ENCODE data around the gene ARL16.

The ARL16 gene

GRCh38 chr17:81686614-81687013, 3.0 kb upstream of the ARL16 start:
- no peak overlapping the region for H3K18ac ChIP-seq (ENCODE audit: low read length)
- H3K4ac ChIP-seq (ENCODE audit: low read depth, low read length), result no peak overlapping the region
- H2AK5ac ChIP-seq (ENCODE audit: low read length), result no peak overlapping the region
- H3K36me3 ChIP-seq (ENCODE audit: control insufficient read depth, insufficient read depth, low read length), result peaks cover 7% of the 10 kb centered on the region
- H3K23ac ChIP-seq (ENCODE audit: low read length), result no peak overlapping the region
- H3K79me1 ChIP-seq (ENCODE audit: low read length), result peaks cover 18% of the 10 kb centered on the region
- no peak for DNase-seq
- H3K27me3 ChIP-seq (ENCODE audit: insufficient read depth, low read length, poor library complexity), result no peaks in the 10 kb centered on the region
- no peak overlapping the region for H4K8ac ChIP-seq (ENCODE audit: low read depth, low read length)
- no peak overlapping the region for H2BK5ac ChIP-seq (ENCODE audit: low read length)
- no peak overlapping the region for H4K5ac ChIP-seq (ENCODE audit: low read length)
- H3K4me3 ChIP-seq (ENCODE audit: low read length), result no peak overlapping the region
- no peak overlapping the region for H3K4me2 ChIP-seq (ENCODE audit: low read length)
- H3K56ac ChIP-seq (ENCODE audit: low read length), result no peak overlapping the region
- H2BK15ac ChIP-seq (replicated peaks; ENCODE audit: low read depth), result no peak overlapping the region
- no peak overlapping the region for H3K27ac ChIP-seq (ENCODE audit: low read depth, low read length)
- peaks cover 32% of the 10 kb centered on the region for H3K79me2 ChIP-seq (ENCODE audit: control insufficient read depth, insufficient read depth, low read length)
- H3K4me1 ChIP-seq (ENCODE audit: control insufficient read depth, low read depth, low read length), result peaks cover 3% of the 10 kb centered on the region
- no peak overlapping the region for H3K9ac ChIP-seq (ENCODE audit: low read length)
- no peak overlapping the region for H2BK120ac ChIP-seq (ENCODE audit: low read depth, low read length)
- no CpG with 5 or more reads among the region's 20 CpGs for WGBS (ENCODE audit: extremely low coverage, insufficient coverage, low lambda C conversion rate)

- peaks cover 18% of the 10 kb centered on the region for H3K79me1 ChIP-seq (ENCODE audit: low read length)
- H3K4me3 ChIP-seq (ENCODE audit: low read length), result no peak overlapping the region
- no peak overlapping the region for H2BK120ac ChIP-seq (ENCODE audit: low read depth, low read length)
- no peak overlapping the region for H3K4me2 ChIP-seq (ENCODE audit: low read length)
- H2AK5ac ChIP-seq (ENCODE audit: low read length), result no peak overlapping the region
- no peak overlapping the region for H4K8ac ChIP-seq (ENCODE audit: low read depth, low read length)
- H3K36me3 ChIP-seq (ENCODE audit: control insufficient read depth, insufficient read depth, low read length), result peaks cover 6% of the 10 kb centered on the region
- H2BK15ac ChIP-seq (replicated peaks; ENCODE audit: low read depth), result no peak overlapping the region
- no peak overlapping the region for H3K18ac ChIP-seq (ENCODE audit: low read length)
- H3K79me2 ChIP-seq (ENCODE audit: control insufficient read depth, insufficient read depth, low read length), result peaks cover 33% of the 10 kb centered on the region
- peak overlapping the region; percentile 87 for H3K9ac ChIP-seq (ENCODE audit: low read length)
- H2BK5ac ChIP-seq (ENCODE audit: low read length), result no peak overlapping the region
- H3K27me3 ChIP-seq (ENCODE audit: insufficient read depth, low read length, poor library complexity), result no peaks in the 10 kb centered on the region
- no CpG with 5 or more reads among the region's 12 CpGs for WGBS (ENCODE audit: extremely low coverage, insufficient coverage, low lambda C conversion rate)
- no peak overlapping the region for H3K23ac ChIP-seq (ENCODE audit: low read length)
- no peak overlapping the region for H3K4ac ChIP-seq (ENCODE audit: low read depth, low read length)
- H4K5ac ChIP-seq (ENCODE audit: low read length), result no peak overlapping the region
- peaks cover 3% of the 10 kb centered on the region for H3K4me1 ChIP-seq (ENCODE audit: control insufficient read depth, low read depth, low read length)
- H3K56ac ChIP-seq (ENCODE audit: low read length), result peak overlapping the region; percentile 92
- H3K27ac ChIP-seq (ENCODE audit: low read depth, low read length), result no peak overlapping the region
- no peak for DNase-seq
Observed at GRCh38 chr17:81685108-81685507, 1.5 kb upstream of the ARL16 start.

GRCh38 chr17:81684442-81684911, 880 bp upstream of the ARL16 start:
- H2AK5ac ChIP-seq (ENCODE audit: low read length), result no peak overlapping the region
- H3K9ac ChIP-seq (ENCODE audit: low read length), result peak overlapping the region; percentile 87
- no peak overlapping the region for H2BK5ac ChIP-seq (ENCODE audit: low read length)
- no peak overlapping the region for H3K23ac ChIP-seq (ENCODE audit: low read length)
- peaks cover 18% of the 10 kb centered on the region for H3K79me1 ChIP-seq (ENCODE audit: low read length)
- DNase-seq, result peak; percentile 72
- peak overlapping the region; percentile 25 for H3K27ac ChIP-seq (ENCODE audit: low read depth, low read length)
- peak overlapping the region; percentile 79 for H3K4me3 ChIP-seq (ENCODE audit: low read length)
- no CpG with 5 or more reads among the region's 16 CpGs for WGBS (ENCODE audit: extremely low coverage, insufficient coverage, low lambda C conversion rate)
- no peak overlapping the region for H2BK15ac ChIP-seq (replicated peaks; ENCODE audit: low read depth)
- H4K5ac ChIP-seq (ENCODE audit: low read length), result no peak overlapping the region
- peaks cover 33% of the 10 kb centered on the region for H3K79me2 ChIP-seq (ENCODE audit: control insufficient read depth, insufficient read depth, low read length)
- H3K27me3 ChIP-seq (ENCODE audit: insufficient read depth, low read length, poor library complexity), result no peaks in the 10 kb centered on the region
- H3K4me2 ChIP-seq (ENCODE audit: low read length), result peak overlapping the region; percentile 54
- H3K4ac ChIP-seq (ENCODE audit: low read depth, low read length), result peak overlapping the region; percentile 66
- H4K8ac ChIP-seq (ENCODE audit: low read depth, low read length), result no peak overlapping the region
- peak overlapping the region; percentile 57 for H3K18ac ChIP-seq (ENCODE audit: low read length)
- no peak overlapping the region for H2BK120ac ChIP-seq (ENCODE audit: low read depth, low read length)
- H3K36me3 ChIP-seq (ENCODE audit: control insufficient read depth, insufficient read depth, low read length), result peaks cover 6% of the 10 kb centered on the region
- peak overlapping the region; percentile 92 for H3K56ac ChIP-seq (ENCODE audit: low read length)
- peaks cover 3% of the 10 kb centered on the region for H3K4me1 ChIP-seq (ENCODE audit: control insufficient read depth, low read depth, low read length)

DNA sequence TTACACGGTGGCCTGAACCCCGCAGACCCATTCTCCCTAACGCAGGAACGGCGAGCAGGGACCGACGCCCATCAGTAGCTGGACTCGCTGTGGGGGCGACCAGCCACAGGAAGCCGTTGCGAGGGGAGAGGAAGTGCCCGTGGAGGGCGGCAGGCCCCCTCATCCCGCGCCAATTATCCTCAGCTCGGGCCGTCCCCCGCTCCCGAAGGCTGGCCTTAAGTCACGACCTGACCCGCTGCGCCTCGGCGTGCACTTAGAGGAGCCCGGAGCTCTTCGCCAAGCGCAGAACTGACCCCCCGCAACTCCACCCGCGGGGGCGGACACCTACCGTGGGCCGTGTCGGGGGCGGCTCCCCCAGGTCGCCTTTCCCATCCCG, 401 bp downstream of the ARL16 start:
- Histone ChIP-seq H2BK5ac (ENCODE audit: low read length) (no peak overlapping the region), H3K56ac (ENCODE audit: low read length) (peak overlapping the region; percentile 98), H4K5ac (ENCODE audit: low read length) (no peak overlapping the region), H2BK120ac (ENCODE audit: low read depth, low read length) (peak overlapping the region; percentile 40), H3K4me2 (ENCODE audit: low read length) (peak overlapping the region; percentile 66), H3K4ac (ENCODE audit: low read depth, low read length) (peak overlapping the region; percentile 83), H3K79me2 (ENCODE audit: control insufficient read depth, insufficient read depth, low read length) (peaks cover 33% of the 10 kb centered on the region), H3K9ac (ENCODE audit: low read length) (peak overlapping the region; percentile 95), H2BK15ac (replicated peaks; ENCODE audit: low read depth) (no peak overlapping the region), H3K4me3 (ENCODE audit: low read length) (peak overlapping the region; percentile 95), H3K27me3 (ENCODE audit: insufficient read depth, low read length, poor library complexity) (no peaks in the 10 kb centered on the region), H4K8ac (ENCODE audit: low read depth, low read length) (no peak overlapping the region), H3K4me1 (ENCODE audit: control insufficient read depth, low read depth, low read length) (peaks cover 3% of the 10 kb centered on the region), H3K23ac (ENCODE audit: low read length) (no peak overlapping the region), H2AK5ac (ENCODE audit: low read length) (no peak overlapping the region), H3K18ac (ENCODE audit: low read length) (peak overlapping the region; percentile 83), H3K27ac (ENCODE audit: low read depth, low read length) (peak overlapping the region; percentile 39), H3K36me3 (ENCODE audit: control insufficient read depth, insufficient read depth, low read length) (peaks cover 6% of the 10 kb centered on the region), H3K79me1 (ENCODE audit: low read length) (peaks cover 17% of the 10 kb centered on the region)
- no CpG with 5 or more reads among the region's 37 CpGs for WGBS (ENCODE audit: extremely low coverage, insufficient coverage, low lambda C conversion rate)
- no peak for DNase-seq

- H2BK120ac ChIP-seq (ENCODE audit: low read depth, low read length), result no peak overlapping the region
- WGBS (ENCODE audit: extremely low coverage, insufficient coverage, low lambda C conversion rate), result no CpG with 5 or more reads among the region's 19 CpGs
- DNase-seq, result no peak
Observed at GRCh38 chr17:81682565-81683207, 911 bp downstream of the ARL16 start.

GRCh38 chr17:81681672-81682071, 1.9 kb downstream of the ARL16 start:
- H3K79me1 ChIP-seq (ENCODE audit: low read length), result peaks cover 17% of the 10 kb centered on the region
- peaks cover 4% of the 10 kb centered on the region for H3K36me3 ChIP-seq (ENCODE audit: control insufficient read depth, insufficient read depth, low read length)
- no peak overlapping the region for H2BK5ac ChIP-seq (ENCODE audit: low read length)
- no peak overlapping the region for H2BK120ac ChIP-seq (ENCODE audit: low read depth, low read length)
- H3K4ac ChIP-seq (ENCODE audit: low read depth, low read length), result no peak overlapping the region
- no peak for DNase-seq
- no peak overlapping the region for H3K18ac ChIP-seq (ENCODE audit: low read length)
- peaks cover 33% of the 10 kb centered on the region for H3K79me2 ChIP-seq (ENCODE audit: control insufficient read depth, insufficient read depth, low read length)
- no CpG with 5 or more reads among the region's 17 CpGs for WGBS (ENCODE audit: extremely low coverage, insufficient coverage, low lambda C conversion rate)
- no peak overlapping the region for H3K27ac ChIP-seq (ENCODE audit: low read depth, low read length)
- H3K9ac ChIP-seq (ENCODE audit: low read length), result no peak overlapping the region
- no peak overlapping the region for H2BK15ac ChIP-seq (replicated peaks; ENCODE audit: low read depth)
- no peak overlapping the region for H3K4me2 ChIP-seq (ENCODE audit: low read length)
- peaks cover 3% of the 10 kb centered on the region for H3K4me1 ChIP-seq (ENCODE audit: control insufficient read depth, low read depth, low read length)
- no peak overlapping the region for H3K4me3 ChIP-seq (ENCODE audit: low read length)
- no peak overlapping the region for H4K8ac ChIP-seq (ENCODE audit: low read depth, low read length)
- no peaks in the 10 kb centered on the region for H3K27me3 ChIP-seq (ENCODE audit: insufficient read depth, low read length, poor library complexity)
- no peak overlapping the region for H4K5ac ChIP-seq (ENCODE audit: low read length)
- no peak overlapping the region for H3K23ac ChIP-seq (ENCODE audit: low read length)
- H2AK5ac ChIP-seq (ENCODE audit: low read length), result no peak overlapping the region
- H3K56ac ChIP-seq (ENCODE audit: low read length), result no peak overlapping the region

More at GRCh38 chr17:81682565-81683207, 911 bp downstream of the ARL16 start:
- Histone ChIP-seq H3K79me1 (ENCODE audit: low read length) (peaks cover 17% of the 10 kb centered on the region), H3K27ac (ENCODE audit: low read depth, low read length) (no peak overlapping the region), H3K4me2 (ENCODE audit: low read length) (peak overlapping the region; percentile 66), H2BK5ac (ENCODE audit: low read length) (no peak overlapping the region), H3K27me3 (ENCODE audit: insufficient read depth, low read length, poor library complexity) (no peaks in the 10 kb centered on the region), H4K8ac (ENCODE audit: low read depth, low read length) (no peak overlapping the region), H2AK5ac (ENCODE audit: low read length) (no peak overlapping the region), H3K79me2 (ENCODE audit: control insufficient read depth, insufficient read depth, low read length) (peaks cover 33% of the 10 kb centered on the region), H3K23ac (ENCODE audit: low read length) (no peak overlapping the region), H3K36me3 (ENCODE audit: control insufficient read depth, insufficient read depth, low read length) (peaks cover 6% of the 10 kb centered on the region), H4K5ac (ENCODE audit: low read length) (no peak overlapping the region), H2BK15ac (replicated peaks; ENCODE audit: low read depth) (no peak overlapping the region), H3K4me3 (ENCODE audit: low read length) (peak overlapping the region; percentile 95), H3K9ac (ENCODE audit: low read length) (peak overlapping the region; percentile 95), H3K18ac (ENCODE audit: low read length) (no peak overlapping the region), H3K56ac (ENCODE audit: low read length) (peak overlapping the region; percentile 98), H3K4ac (ENCODE audit: low read depth, low read length) (no peak overlapping the region), H3K4me1 (ENCODE audit: control insufficient read depth, low read depth, low read length) (peaks cover 3% of the 10 kb centered on the region)
